GM10266 (cell line): Measurements from ENCODE around the gene CHRNA4.

Source experiments
- DNase-seq: peaks from one replicate; pipeline ENCODE4 v3.0.0; 2012; ENCODE audit errors: extremely low spot score
- TF ChIP-seq, protein P1 (sequence below): IDR thresholded peaks from 2 replicates; pipeline ENCODE4 v1.5.1; 2012; ENCODE audit warnings: mild to moderate bottlenecking, low read depth; ENCODE audit not compliant: control insufficient read depth, insufficient read depth; ENCODE audit errors: missing control alignments

Gene CHRNA4

GRCh38 chr20:63293456-63293855, 67.7 kb downstream of the CHRNA4 start:
- DNase-seq = no peak
- TF ChIP-seq, protein P1, sequence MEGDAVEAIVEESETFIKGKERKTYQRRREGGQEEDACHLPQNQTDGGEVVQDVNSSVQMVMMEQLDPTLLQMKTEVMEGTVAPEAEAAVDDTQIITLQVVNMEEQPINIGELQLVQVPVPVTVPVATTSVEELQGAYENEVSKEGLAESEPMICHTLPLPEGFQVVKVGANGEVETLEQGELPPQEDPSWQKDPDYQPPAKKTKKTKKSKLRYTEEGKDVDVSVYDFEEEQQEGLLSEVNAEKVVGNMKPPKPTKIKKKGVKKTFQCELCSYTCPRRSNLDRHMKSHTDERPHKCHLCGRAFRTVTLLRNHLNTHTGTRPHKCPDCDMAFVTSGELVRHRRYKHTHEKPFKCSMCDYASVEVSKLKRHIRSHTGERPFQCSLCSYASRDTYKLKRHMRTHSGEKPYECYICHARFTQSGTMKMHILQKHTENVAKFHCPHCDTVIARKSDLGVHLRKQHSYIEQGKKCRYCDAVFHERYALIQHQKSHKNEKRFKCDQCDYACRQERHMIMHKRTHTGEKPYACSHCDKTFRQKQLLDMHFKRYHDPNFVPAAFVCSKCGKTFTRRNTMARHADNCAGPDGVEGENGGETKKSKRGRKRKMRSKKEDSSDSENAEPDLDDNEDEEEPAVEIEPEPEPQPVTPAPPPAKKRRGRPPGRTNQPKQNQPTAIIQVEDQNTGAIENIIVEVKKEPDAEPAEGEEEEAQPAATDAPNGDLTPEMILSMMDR = no peak
